ENCODE data around the gene PGM2. TPM values are rescaled to one million over a fixed set of nuclear protein-coding genes. Genes with fewer than 3 reads are reported as not detected.

Gene PGM2
- total RNA-seq, 2 donors from 2014 or later = 23.2 to 25.3 TPM

DNA sequence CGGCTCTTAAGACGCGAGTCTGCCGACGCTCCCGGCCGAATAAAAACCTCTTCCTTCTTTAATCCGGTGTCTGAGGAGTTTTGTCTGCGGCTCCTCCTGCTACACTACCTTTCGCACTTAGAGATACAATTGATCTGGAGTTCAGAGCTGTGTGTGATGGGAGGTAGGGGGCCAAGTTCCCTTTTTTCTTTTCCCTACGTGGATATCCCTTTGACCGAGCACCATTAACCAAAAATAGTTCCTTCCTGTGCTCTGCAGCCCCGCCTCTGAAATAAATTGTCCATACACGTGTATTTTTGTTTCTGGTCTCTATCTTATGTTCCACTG lies 555 bp upstream of the PGM2 start:
- no peak for TF ChIP-seq POLR2AphosphoS5 (IDR thresholded peaks at IDR 0.05)
- DNase-seq (ENCODE audit: low spot score) = no peak
- H3K27me3 ChIP-seq (replicated peaks; ENCODE audit: insufficient read depth) = no peaks in the 10 kb centered on the region
- H3K4me1 ChIP-seq (replicated peaks) = no peaks in the 10 kb centered on the region
- under 1% methylated on average over 14 of the region's 14 CpGs for WGBS
- H3K9me3 ChIP-seq = no peaks in the 10 kb centered on the region
- intact Hi-C loops (cut with DNase I) = loop anchor here (2.0 to 5.0 kb wide), 3 partner anchors 23 to 151 kb away; partner anchors contain the start of gene TBC1D1
- H3K36me3 ChIP-seq = no peaks in the 10 kb centered on the region
- H3K27ac ChIP-seq = peak overlapping the region; percentile 79 to 83
- H3K4me3 ChIP-seq = peak overlapping the region; percentile 68 to 87

DNA sequence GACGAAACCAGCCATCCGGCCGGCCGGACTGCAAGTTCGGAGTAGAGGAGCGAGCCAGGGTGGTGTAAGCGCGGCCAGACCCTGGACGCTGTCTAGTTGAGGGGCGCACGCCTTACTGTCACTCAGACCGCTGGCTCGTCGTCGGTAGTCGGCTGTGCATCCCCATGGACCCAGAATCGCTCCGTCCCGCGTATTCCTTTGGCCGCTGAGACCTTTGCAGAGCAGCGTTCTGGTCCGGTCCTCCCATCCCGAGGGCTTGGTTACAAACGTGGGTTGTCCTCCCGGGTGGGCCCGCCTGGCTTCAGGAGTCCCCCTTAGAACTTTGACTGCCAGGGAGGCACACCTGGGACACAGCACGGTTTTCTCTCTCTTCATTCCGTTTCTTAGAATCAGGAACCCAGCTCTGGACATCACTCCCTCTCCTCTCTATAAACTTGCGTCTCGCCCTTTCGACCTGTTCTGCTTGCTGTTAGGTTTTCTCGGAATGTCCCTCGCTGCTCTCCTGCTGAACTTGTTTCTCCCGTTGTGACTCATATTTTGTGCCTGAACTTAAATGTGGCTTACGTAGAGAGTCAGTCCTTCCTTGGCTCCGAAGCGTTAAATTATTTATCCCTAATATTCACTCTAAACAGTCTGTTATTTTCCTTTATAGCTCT lies 672 bp downstream of the PGM2 start:
- H3K27ac ChIP-seq = peak overlapping the region; percentile 79 to 83
- peak; percentile 27 for TF ChIP-seq POLR2AphosphoS5 (IDR thresholded peaks at IDR 0.05)
- TF ChIP-seq, protein P1, sequence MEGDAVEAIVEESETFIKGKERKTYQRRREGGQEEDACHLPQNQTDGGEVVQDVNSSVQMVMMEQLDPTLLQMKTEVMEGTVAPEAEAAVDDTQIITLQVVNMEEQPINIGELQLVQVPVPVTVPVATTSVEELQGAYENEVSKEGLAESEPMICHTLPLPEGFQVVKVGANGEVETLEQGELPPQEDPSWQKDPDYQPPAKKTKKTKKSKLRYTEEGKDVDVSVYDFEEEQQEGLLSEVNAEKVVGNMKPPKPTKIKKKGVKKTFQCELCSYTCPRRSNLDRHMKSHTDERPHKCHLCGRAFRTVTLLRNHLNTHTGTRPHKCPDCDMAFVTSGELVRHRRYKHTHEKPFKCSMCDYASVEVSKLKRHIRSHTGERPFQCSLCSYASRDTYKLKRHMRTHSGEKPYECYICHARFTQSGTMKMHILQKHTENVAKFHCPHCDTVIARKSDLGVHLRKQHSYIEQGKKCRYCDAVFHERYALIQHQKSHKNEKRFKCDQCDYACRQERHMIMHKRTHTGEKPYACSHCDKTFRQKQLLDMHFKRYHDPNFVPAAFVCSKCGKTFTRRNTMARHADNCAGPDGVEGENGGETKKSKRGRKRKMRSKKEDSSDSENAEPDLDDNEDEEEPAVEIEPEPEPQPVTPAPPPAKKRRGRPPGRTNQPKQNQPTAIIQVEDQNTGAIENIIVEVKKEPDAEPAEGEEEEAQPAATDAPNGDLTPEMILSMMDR (IDR thresholded peaks at IDR 0.05) = no peak
- TF ChIP-seq POLR2A (IDR thresholded peaks at IDR 0.05) = peak; percentile 55
- peak; percentile 10 for DNase-seq (ENCODE audit: low spot score)
- 5% methylated on average over 36 of the region's 38 CpGs for WGBS
- H3K27me3 ChIP-seq (replicated peaks; ENCODE audit: insufficient read depth) = no peaks in the 10 kb centered on the region
- intact Hi-C loops (cut with DNase I) = loop anchor here (2.0 to 5.0 kb wide), 3 partner anchors 24 to 150 kb away; partner anchors contain the start of gene TBC1D1
- no peaks in the 10 kb centered on the region for H3K9me3 ChIP-seq
- no peaks in the 10 kb centered on the region for H3K4me1 ChIP-seq (replicated peaks)
- no peaks in the 10 kb centered on the region for H3K36me3 ChIP-seq
- peak overlapping the region; percentile 68 to 87 for H3K4me3 ChIP-seq

- WGBS = 69% methylated on average over 1 of the region's 1 CpG
- DNase-seq (ENCODE audit: low spot score) = no peak
- Histone ChIP-seq H3K9me3 (no peaks in the 10 kb centered on the region), H3K4me1 (replicated peaks) (no peaks in the 10 kb centered on the region), H3K27ac (peak overlapping the region in 1 of 2 donors; percentile 83), H3K27me3 (replicated peaks; ENCODE audit: insufficient read depth) (no peaks in the 10 kb centered on the region), H3K4me3 (peak overlapping the region in 1 of 2 donors; percentile 87), H3K36me3 (no peaks in the 10 kb centered on the region)
- intact Hi-C loops (cut with DNase I) = loop anchor here (2.0 to 5.0 kb wide), 3 partner anchors 25 to 149 kb away; partner anchors contain the start of gene TBC1D1
- TF ChIP-seq POLR2AphosphoS5 (IDR thresholded peaks at IDR 0.05) = no peak
- TF ChIP-seq, protein P1 (IDR thresholded peaks at IDR 0.05) = no peak
Measured at GRCh38 chr4:37827802-37828321, 1.4 kb downstream of the PGM2 start.

DNA sequence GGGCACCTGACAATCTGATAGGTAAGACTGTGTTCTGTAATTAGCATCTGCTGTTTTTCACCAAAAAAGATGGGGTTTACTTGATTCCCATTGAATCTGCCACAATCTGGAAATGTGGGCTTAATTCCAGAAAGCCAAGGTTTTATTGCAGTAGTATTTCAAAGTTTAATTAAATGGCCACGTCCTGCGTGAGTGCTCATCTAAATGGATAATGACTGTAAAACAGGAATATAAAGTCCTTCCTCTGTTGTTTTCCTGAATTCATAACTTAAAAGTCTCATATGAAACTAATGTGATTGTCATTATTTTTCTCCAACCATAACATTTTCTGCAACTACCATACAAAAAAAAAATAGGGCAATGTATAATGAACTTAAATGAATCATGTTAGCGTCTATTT lies 2.4 kb downstream of the PGM2 start:
- Histone ChIP-seq H3K4me3 (no peak overlapping the region), H3K27me3 (replicated peaks; ENCODE audit: insufficient read depth) (no peaks in the 10 kb centered on the region), H3K4me1 (replicated peaks) (no peaks in the 10 kb centered on the region), H3K36me3 (no peaks in the 10 kb centered on the region), H3K27ac (no peak overlapping the region), H3K9me3 (no peaks in the 10 kb centered on the region)
- intact Hi-C loops (cut with DNase I) = loop anchor here (5.0 kb wide), 1 partner anchor 148 kb away; no protein-coding TSS in a partner anchor
- DNase-seq (ENCODE audit: low spot score) = no peak
- 74% methylated on average over 3 of the region's 3 CpGs for WGBS
- TF ChIP-seq POLR2A (IDR thresholded peaks at IDR 0.05) (no peak), POLR2AphosphoS5 (IDR thresholded peaks at IDR 0.05) (no peak)
- TF ChIP-seq, protein P1 (IDR thresholded peaks at IDR 0.05) = no peak

- intact Hi-C loops (cut with DNase I) = no loop called here
- Histone ChIP-seq H3K27ac (no peak overlapping the region), H3K9me3 (no peaks in the 10 kb centered on the region), H3K4me1 (replicated peaks) (no peaks in the 10 kb centered on the region), H3K27me3 (replicated peaks; ENCODE audit: insufficient read depth) (no peaks in the 10 kb centered on the region), H3K36me3 (no peaks in the 10 kb centered on the region), H3K4me3 (no peak overlapping the region)
- no peak for DNase-seq (ENCODE audit: low spot score)
- TF ChIP-seq POLR2AphosphoS5 (IDR thresholded peaks at IDR 0.05) (no peak), POLR2A (IDR thresholded peaks at IDR 0.05) (no peak)
- TF ChIP-seq, protein P1 (IDR thresholded peaks at IDR 0.05) = no peak
- 64% methylated on average over 3 of the region's 3 CpGs for WGBS
Measured at GRCh38 chr4:37830640-37831039, 4.2 kb downstream of the PGM2 start.
